ENCODE results near the gene STK40.

STK40 gene

DNA sequence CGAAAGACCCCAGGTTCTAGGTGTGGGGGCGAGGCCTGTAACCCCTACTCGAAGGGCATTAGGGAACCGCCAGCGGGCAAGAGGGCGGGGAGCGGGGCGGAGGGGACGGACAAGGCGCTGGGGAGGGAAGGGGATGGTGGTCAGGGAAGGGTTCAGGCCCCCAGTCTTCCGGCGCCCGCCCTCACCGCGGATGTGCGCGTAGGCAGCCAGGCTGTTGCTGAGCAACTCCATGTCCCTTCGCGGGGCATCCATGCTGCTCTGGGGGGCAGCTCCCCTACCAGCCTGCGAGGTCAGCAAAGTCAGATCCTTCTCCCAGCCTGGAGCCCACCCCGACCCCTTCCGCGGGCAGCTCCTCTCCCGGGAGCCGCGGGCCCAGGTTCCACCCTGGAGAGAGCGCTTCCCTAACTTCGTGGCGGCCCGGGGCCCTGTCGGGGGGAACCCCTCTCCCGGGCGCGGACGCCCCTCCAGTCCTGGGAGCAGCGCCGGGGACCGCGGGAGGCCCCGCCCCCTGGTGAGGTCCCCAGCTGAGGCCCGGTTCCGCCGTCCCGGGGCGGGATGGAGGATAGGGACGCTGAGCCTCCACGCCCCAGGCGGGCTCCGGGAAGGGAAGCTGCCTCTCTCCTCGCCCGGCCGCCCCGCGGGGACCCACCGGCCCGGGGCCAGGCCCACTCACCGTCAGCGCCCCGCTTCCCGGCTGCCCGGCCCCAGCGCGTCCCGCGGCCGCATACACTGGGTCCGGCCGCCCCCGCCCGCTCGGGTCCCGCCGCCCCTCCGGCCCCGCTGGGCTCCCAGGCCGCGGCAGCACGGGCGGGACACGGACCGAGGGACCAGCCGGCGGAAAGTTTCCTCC is 62.7 kb downstream of the STK40 start:
- H3K36me3 ChIP-seq (ENCODE audit: control insufficient read depth, low read length): no peaks in the 10 kb centered on the region
- 0 out of 2 replicates have a peak, but pooled peaks cover 2% of the 10 kb centered on the region for H3K27me3 ChIP-seq (ENCODE audit: control insufficient read depth, low read length)
- no peaks in the 10 kb centered on the region for H3K9me3 ChIP-seq (ENCODE audit: control insufficient read depth, insufficient read depth, low read length)
- no peak for TF ChIP-seq CTCF (IDR thresholded peaks at IDR 0.05; ENCODE audit: low read depth, low read length, poor library complexity, severe bottlenecking)
- TF ChIP-seq EZH2phosphoT487 (IDR thresholded peaks at IDR 0.05; ENCODE audit: borderline replicate concordance, low read length): no peak
- no peaks in the 10 kb centered on the region for H4K20me1 ChIP-seq (ENCODE audit: control insufficient read depth, insufficient read depth, low read depth, low read length)
- H3K4me2 ChIP-seq (ENCODE audit: low read length): peak overlapping the region; percentile 86
- H3K4me3 ChIP-seq (ENCODE audit: low read length): peak overlapping the region; percentile 76
- H3K79me2 ChIP-seq (ENCODE audit: control insufficient read depth, low read length): no peaks in the 10 kb centered on the region
- peaks cover 41% of the 10 kb centered on the region for H3K4me1 ChIP-seq (ENCODE audit: control insufficient read depth, low read length)
- H3F3A ChIP-seq (ENCODE audit: control insufficient read depth, insufficient read depth): peaks cover 3% of the 10 kb centered on the region; the same call in 1 of the 2 replicates
- no peak overlapping the region for H3K27ac ChIP-seq (ENCODE audit: low read depth, low read length)
- no peaks in the 10 kb centered on the region for H3K9me2 ChIP-seq (replicated peaks; ENCODE audit: control insufficient read depth, low read length)

GRCh38 chr1:36322041-36322785 is 63.5 kb downstream of the STK40 start:
- peak overlapping the region; percentile 76; the same call in 1 of the 2 replicates for H3K4me3 ChIP-seq (ENCODE audit: low read length)
- no peaks in the 10 kb centered on the region for H3K9me3 ChIP-seq (ENCODE audit: control insufficient read depth, insufficient read depth, low read length)
- H3K4me1 ChIP-seq (ENCODE audit: control insufficient read depth, low read length): peaks cover 41% of the 10 kb centered on the region
- H3K27me3 ChIP-seq (ENCODE audit: control insufficient read depth, low read length): 0 out of 2 replicates have a peak, but pooled peaks cover 2% of the 10 kb centered on the region
- no peaks in the 10 kb centered on the region for H3K79me2 ChIP-seq (ENCODE audit: control insufficient read depth, low read length)
- H4K20me1 ChIP-seq (ENCODE audit: control insufficient read depth, insufficient read depth, low read depth, low read length): no peaks in the 10 kb centered on the region
- H3F3A ChIP-seq (ENCODE audit: control insufficient read depth, insufficient read depth): peaks cover 5% of the 10 kb centered on the region; the same call in 1 of the 2 replicates
- H3K4me2 ChIP-seq (ENCODE audit: low read length): peak overlapping the region; percentile 86
- no peaks in the 10 kb centered on the region for H3K9me2 ChIP-seq (replicated peaks; ENCODE audit: control insufficient read depth, low read length)
- H3K27ac ChIP-seq (ENCODE audit: low read depth, low read length): no peak overlapping the region
- no peak for TF ChIP-seq CTCF (IDR thresholded peaks at IDR 0.05; ENCODE audit: low read depth, low read length, poor library complexity, severe bottlenecking)
- TF ChIP-seq EZH2phosphoT487 (IDR thresholded peaks at IDR 0.05; ENCODE audit: borderline replicate concordance, low read length): no peak
- H3K36me3 ChIP-seq (ENCODE audit: control insufficient read depth, low read length): no peaks in the 10 kb centered on the region

- H3K36me3 ChIP-seq (ENCODE audit: control insufficient read depth, low read length): no peaks in the 10 kb centered on the region
- H3K9me2 ChIP-seq (replicated peaks; ENCODE audit: control insufficient read depth, low read length): no peaks in the 10 kb centered on the region
- no peaks in the 10 kb centered on the region for H3K9me3 ChIP-seq (ENCODE audit: control insufficient read depth, insufficient read depth, low read length)
- no peaks in the 10 kb centered on the region for H4K20me1 ChIP-seq (ENCODE audit: control insufficient read depth, insufficient read depth, low read depth, low read length)
- H3K27me3 ChIP-seq (ENCODE audit: control insufficient read depth, low read length): 0 out of 2 replicates have a peak, but pooled peaks cover 2% of the 10 kb centered on the region
- H3K27ac ChIP-seq (ENCODE audit: low read depth, low read length): no peak overlapping the region
- H3K4me2 ChIP-seq (ENCODE audit: low read length): peak overlapping the region; percentile 61
- H3K4me1 ChIP-seq (ENCODE audit: control insufficient read depth, low read length): peaks cover 41% of the 10 kb centered on the region
- H3F3A ChIP-seq (ENCODE audit: control insufficient read depth, insufficient read depth): peaks cover 5% of the 10 kb centered on the region; the same call in 1 of the 2 replicates
- TF ChIP-seq EZH2phosphoT487 (IDR thresholded peaks at IDR 0.05; ENCODE audit: borderline replicate concordance, low read length) (no peak), CTCF (IDR thresholded peaks at IDR 0.05; ENCODE audit: low read depth, low read length, poor library complexity, severe bottlenecking) (no peak)
- H3K79me2 ChIP-seq (ENCODE audit: control insufficient read depth, low read length): no peaks in the 10 kb centered on the region
- peak overlapping the region; percentile 60 for H3K4me3 ChIP-seq (ENCODE audit: low read length)
Measured at GRCh38 chr1:36321119-36321951, 64.4 kb downstream of the STK40 start.

All from DOHH2 (cell line).